ENCODE results near the gene C1QTNF9B.

GRCh38 chr13:23922005-23922932 is 25.0 kb upstream of the C1QTNF9B start:
- TF ChIP-seq CTCF (conservative IDR thresholded peaks at IDR 0.05; ENCODE audit: low read depth in 2 of 2) = no peak
- TF ChIP-seq POLR2AphosphoS5 (IDR thresholded peaks at IDR 0.05; ENCODE audit: low read depth) = no peak
- no peak for TF ChIP-seq JUNB (IDR thresholded peaks at IDR 0.05; ENCODE audit: unreplicated experiment)

All from GM23338 (cell line).